GM10266 (cell line): ENCODE measurements around the gene UBC.

Experiments
- DNase-seq: peaks from one replicate; pipeline ENCODE4 v3.0.0; 2012; ENCODE audit errors: extremely low spot score
- CTCF ChIP-seq: IDR thresholded peaks from 2 replicates; pipeline ENCODE4 v1.5.1; 2012; ENCODE audit warnings: mild to moderate bottlenecking, low read depth; ENCODE audit not compliant: control insufficient read depth, insufficient read depth; ENCODE audit errors: missing control alignments

UBC gene

GRCh38 chr12:124910561-124911478 is 3.6 kb downstream of the UBC start:
- no peak for DNase-seq
- no peak for TF ChIP-seq CTCF

- no peak for TF ChIP-seq CTCF
- DNase-seq, result no peak
Measured at GRCh38 chr12:124909831-124910560, 4.5 kb downstream of the UBC start.

GRCh38 chr12:124906606-124907261 is 7.7 kb downstream of the UBC start:
- DNase-seq, result peak; percentile 71
- peak; percentile 98 for TF ChIP-seq CTCF

- TF ChIP-seq CTCF, result no peak
- no peak for DNase-seq
Measured at GRCh38 chr12:124904306-124905098, 9.9 kb downstream of the UBC start.

- DNase-seq, result peak; percentile 27
Measured at GRCh38 chr12:124902916-124903315, 11.5 kb downstream of the UBC start.

More at GRCh38 chr12:124902916-124903315, 11.5 kb downstream of the UBC start:
- TF ChIP-seq CTCF, result no peak
